Effector memory CD4-positive, alpha-beta T cell (primary cell): ENCODE data around the gene PYDC1.

Source experiments
- DNase-seq, 3 donors: peaks; one replicate each; pipeline ENCODE4 v3.0.0-alpha.2; 2020
- H3K27ac ChIP-seq: 2 replicates; pipeline ENCODE4 v1.7.0; 2013; ENCODE audit warnings: mild to moderate bottlenecking, low read length, moderate library complexity; ENCODE audit not compliant: insufficient read depth, poor library complexity, severe bottlenecking
- H3K27me3 ChIP-seq: replicated peaks from 2 replicates; pipeline ENCODE4 v1.7.0; 2013; ENCODE audit warnings: mild to moderate bottlenecking, low read length; ENCODE audit not compliant: insufficient read depth, control insufficient read depth, poor library complexity, severe bottlenecking
- H3K36me3 ChIP-seq: 2 replicates; pipeline ENCODE4 v1.7.0; 2013; ENCODE audit warnings: mild to moderate bottlenecking, low read length, moderate library complexity; ENCODE audit not compliant: control insufficient read depth, insufficient read depth
- H3K4me1 ChIP-seq: 2 replicates; pipeline ENCODE4 v1.7.0; 2013; ENCODE audit warnings: low read length, mild to moderate bottlenecking; ENCODE audit not compliant: control insufficient read depth, insufficient read depth, poor library complexity, severe bottlenecking
- H3K4me3 ChIP-seq: 2 replicates; pipeline ENCODE4 v1.7.0; 2013; ENCODE audit warnings: low read length, low read depth, mild to moderate bottlenecking; ENCODE audit not compliant: insufficient read depth, poor library complexity, severe bottlenecking
- H3K9me3 ChIP-seq: 2 replicates; pipeline ENCODE4 v1.7.0; 2013; ENCODE audit warnings: mild to moderate bottlenecking, low read length, moderate library complexity; ENCODE audit not compliant: control insufficient read depth
- total RNA-seq, 3 donors: gene quantifications; one replicate each; lab custom pipeline; 2026; lab: John Stamatoyannopoulos, UW

PYDC1 gene
- total RNA-seq = 0 reads per million in 3 donors

DNA sequence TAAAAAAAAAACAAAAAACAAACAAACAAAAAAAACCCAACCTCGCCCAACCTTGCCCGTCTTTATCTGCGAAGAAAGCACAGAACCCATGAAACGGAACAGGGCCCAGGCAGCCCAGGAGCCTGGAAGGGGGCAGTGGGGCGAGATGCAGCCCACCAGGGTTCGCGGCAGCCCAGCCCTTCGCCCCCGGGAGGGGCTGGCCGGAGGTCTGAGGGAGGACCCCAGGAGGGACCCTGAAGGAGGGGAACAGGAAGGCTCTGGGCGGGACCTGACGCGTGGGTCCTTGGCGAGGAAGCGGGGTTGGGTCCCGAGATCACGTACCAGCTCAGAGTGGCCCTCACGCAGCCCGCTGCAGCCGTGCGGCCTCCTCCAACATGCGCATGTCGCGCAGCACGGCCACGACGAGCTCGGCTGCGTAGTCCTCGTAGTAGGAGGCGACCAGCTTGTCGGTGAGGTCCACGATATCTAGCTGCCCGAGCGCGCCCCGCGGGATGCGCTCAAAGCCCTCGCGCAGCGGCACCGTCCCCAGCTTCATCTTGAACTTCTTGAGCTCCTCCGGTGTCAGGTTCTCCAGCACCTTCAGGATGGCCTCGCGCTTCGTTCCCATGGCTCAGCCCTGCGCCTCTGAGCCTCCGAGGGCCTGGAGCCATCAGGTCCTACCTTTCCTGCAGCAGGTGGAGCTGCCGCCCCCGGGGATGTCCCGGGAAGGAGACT is at the start of gene PYDC1:
PYDC1 (minus strand) TSS at position 714 of the 714 bp plus-strand sequence; CDS start at position 607, 107 bp downstream.
- H3K36me3 ChIP-seq = no peaks in the 10 kb centered on the region
- DNase-seq = no peak
- peaks cover 30% of the 10 kb centered on the region for H3K27me3 ChIP-seq
- peaks cover 26% of the 10 kb centered on the region for H3K4me1 ChIP-seq
- no peak within 1 kb of the TSS for H3K27ac ChIP-seq
- H3K4me3 ChIP-seq = peak within 1 kb of the TSS; percentile 48
- H3K9me3 ChIP-seq = no peaks in the 10 kb centered on the region

DNA sequence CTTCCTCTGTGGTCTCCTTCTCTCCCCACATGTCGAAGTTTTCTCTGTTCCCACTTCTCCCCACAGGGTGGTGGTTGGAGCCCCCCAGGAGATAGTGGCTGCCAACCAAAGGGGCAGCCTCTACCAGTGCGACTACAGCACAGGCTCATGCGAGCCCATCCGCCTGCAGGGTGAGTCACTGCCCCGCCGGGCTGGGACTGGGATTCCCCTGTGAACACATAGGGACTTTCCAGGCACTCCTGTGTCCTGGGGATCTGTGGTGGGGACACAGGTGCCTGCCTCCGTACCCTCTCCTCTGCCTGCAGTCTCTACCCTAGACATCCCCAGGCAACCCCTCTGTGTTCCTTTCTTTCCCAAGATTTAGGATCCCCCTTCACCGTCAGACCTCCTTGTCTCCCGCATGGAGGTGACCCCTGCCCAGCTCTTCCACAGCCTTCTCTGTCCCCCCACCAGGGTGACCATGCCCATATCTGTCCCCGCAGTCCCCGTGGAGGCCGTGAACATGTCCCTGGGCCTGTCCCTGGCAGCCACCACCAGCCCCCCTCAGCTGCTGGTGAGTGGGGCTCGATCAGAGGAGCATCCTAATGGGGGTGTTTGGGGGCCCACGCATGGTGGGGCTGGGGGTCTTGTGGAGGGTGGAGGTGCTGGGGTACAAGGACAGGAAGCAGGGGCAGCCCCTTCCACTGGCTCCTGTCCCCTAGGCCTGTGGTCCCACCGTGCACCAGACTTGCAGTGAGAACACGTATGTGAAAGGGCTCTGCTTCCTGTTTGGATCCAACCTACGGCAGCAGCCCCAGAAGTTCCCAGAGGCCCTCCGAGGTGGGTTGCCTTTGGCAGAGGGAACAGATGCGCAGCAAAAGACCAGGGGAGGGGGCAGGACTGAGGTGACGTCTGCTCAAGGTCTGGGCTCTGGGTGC is 48.7 kb upstream of the PYDC1 start:
- peaks cover 5% of the 10 kb centered on the region for H3K4me1 ChIP-seq
- peak; percentile 32 to 49 (median 46) for DNase-seq

GRCh38 chr16:31262084-31262483 is 45.1 kb upstream of the PYDC1 start:
- no peaks in the 10 kb centered on the region for H3K27me3 ChIP-seq
- no peak for DNase-seq
- no peak overlapping the region for H3K27ac ChIP-seq
- H3K36me3 ChIP-seq = no peaks in the 10 kb centered on the region
- no peak overlapping the region for H3K4me3 ChIP-seq
- no peaks in the 10 kb centered on the region for H3K9me3 ChIP-seq
- peaks cover 9% of the 10 kb centered on the region for H3K4me1 ChIP-seq

More for the DNA sequence above, 48.7 kb upstream of the PYDC1 start:
- H3K4me3 ChIP-seq = no peak overlapping the region
- H3K27ac ChIP-seq = no peak overlapping the region
- H3K36me3 ChIP-seq = no peaks in the 10 kb centered on the region
- no peaks in the 10 kb centered on the region for H3K9me3 ChIP-seq
- no peaks in the 10 kb centered on the region for H3K27me3 ChIP-seq

- Histone ChIP-seq H3K4me1 (peaks cover 9% of the 10 kb centered on the region), H3K4me3 (no peak overlapping the region), H3K9me3 (no peaks in the 10 kb centered on the region), H3K36me3 (no peaks in the 10 kb centered on the region), H3K27ac (no peak overlapping the region), H3K27me3 (no peaks in the 10 kb centered on the region)
- no peak for DNase-seq
Measured at GRCh38 chr16:31260136-31260931, 43.4 kb upstream of the PYDC1 start.

GRCh38 chr16:31258366-31258765 is 41.4 kb upstream of the PYDC1 start:
- H3K4me1 ChIP-seq = peaks cover 9% of the 10 kb centered on the region

DNA sequence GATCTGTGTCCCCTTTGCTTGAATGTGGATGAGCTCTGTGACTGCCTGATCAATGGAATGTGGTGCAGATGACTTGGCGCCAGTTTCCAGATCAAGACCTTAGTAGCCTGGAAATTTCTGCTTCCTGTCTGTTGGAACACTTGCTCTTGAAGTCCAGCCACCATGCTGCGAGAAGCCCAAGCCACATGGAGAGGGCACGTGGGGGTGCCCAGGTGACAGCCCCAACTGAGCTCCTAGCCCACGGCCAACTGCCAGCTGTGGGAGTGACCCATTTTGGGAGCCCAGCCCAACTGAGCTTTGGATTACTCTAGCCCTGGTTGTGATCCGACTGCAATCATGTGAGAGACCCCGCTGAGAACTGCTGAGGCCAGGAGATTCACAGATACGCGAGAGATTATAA is 39.5 kb upstream of the PYDC1 start:
- no peaks in the 10 kb centered on the region for H3K36me3 ChIP-seq
- no peaks in the 10 kb centered on the region for H3K9me3 ChIP-seq
- peaks cover 8% of the 10 kb centered on the region for H3K4me1 ChIP-seq
- H3K4me3 ChIP-seq = no peak overlapping the region
- H3K27ac ChIP-seq = no peak overlapping the region
- no peak for DNase-seq
- no peaks in the 10 kb centered on the region for H3K27me3 ChIP-seq

More at GRCh38 chr16:31258366-31258765, 41.4 kb upstream of the PYDC1 start:
- Histone ChIP-seq H3K9me3 (no peaks in the 10 kb centered on the region), H3K4me3 (no peak overlapping the region), H3K27me3 (no peaks in the 10 kb centered on the region), H3K36me3 (no peaks in the 10 kb centered on the region), H3K27ac (no peak overlapping the region)
- no peak for DNase-seq

DNA sequence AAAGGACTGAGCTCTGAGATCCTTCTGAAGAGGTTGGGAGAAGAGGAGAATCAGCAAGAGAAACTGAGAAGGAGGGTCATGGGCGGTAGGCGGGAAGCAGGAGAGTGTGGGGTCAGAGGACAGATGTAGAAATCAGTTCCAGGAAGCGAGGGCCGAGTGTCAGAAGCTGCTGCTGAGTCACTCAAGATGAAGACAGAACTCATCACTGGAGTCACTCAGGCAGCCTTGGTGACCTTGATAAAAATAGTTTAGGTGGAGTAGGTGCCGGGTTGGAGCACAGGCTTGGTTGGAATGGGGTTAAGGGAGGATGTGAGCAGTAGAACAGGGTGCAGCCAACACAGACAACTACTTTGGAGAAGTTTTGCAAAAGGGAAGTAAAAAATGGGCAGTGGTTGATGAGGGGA is 36.7 kb upstream of the PYDC1 start:
- H3K27me3 ChIP-seq = no peaks in the 10 kb centered on the region
- H3K27ac ChIP-seq = no peak overlapping the region
- DNase-seq = no peak
- H3K36me3 ChIP-seq = no peaks in the 10 kb centered on the region
- H3K4me3 ChIP-seq = no peak overlapping the region
- H3K9me3 ChIP-seq = no peaks in the 10 kb centered on the region
- peaks cover 6% of the 10 kb centered on the region for H3K4me1 ChIP-seq

GRCh38 chr16:31251435-31251834 is 34.5 kb upstream of the PYDC1 start:
- peaks cover 6% of the 10 kb centered on the region for H3K4me1 ChIP-seq
- no peaks in the 10 kb centered on the region for H3K36me3 ChIP-seq
- H3K27ac ChIP-seq = no peak overlapping the region
- H3K9me3 ChIP-seq = no peaks in the 10 kb centered on the region
- DNase-seq = no peak
- no peak overlapping the region for H3K4me3 ChIP-seq
- no peaks in the 10 kb centered on the region for H3K27me3 ChIP-seq

GRCh38 chr16:31250782-31251384 is 33.9 kb upstream of the PYDC1 start:
- H3K9me3 ChIP-seq = no peaks in the 10 kb centered on the region
- H3K27ac ChIP-seq = no peak overlapping the region
- no peak for DNase-seq
- no peaks in the 10 kb centered on the region for H3K27me3 ChIP-seq
- peaks cover 6% of the 10 kb centered on the region for H3K4me1 ChIP-seq
- no peaks in the 10 kb centered on the region for H3K36me3 ChIP-seq
- H3K4me3 ChIP-seq = no peak overlapping the region
